ENCODE results near the gene ITPKC.

- TF ChIP-seq CTCF (IDR thresholded peaks at IDR 0.05) = no peak
- TF ChIP-seq POLR2A (IDR thresholded peaks at IDR 0.05) = no peak
These were observed 43.5 kb upstream of the ITPKC start for GRCh38 chr19:40673397-40673796.

Measured in vagina (tissue), 2 donors.